GM23338 (cell line): ENCODE results near the gene PRKAR1B. TPM values are rescaled to one million over a fixed set of nuclear protein-coding genes. Genes with fewer than 3 reads are reported as not detected.

Source experiments
- ATAC-seq: fragments of 200-7000 bp; cut with Tn5 transposase; 3 replicates; pipeline ENCODE4 v1.9.1; 2020
- DNase-seq: peaks from one replicate; pipeline ENCODE4 v3.0.0-alpha.2; 2015; ENCODE audit warnings: low spot score
- H2AFZ ChIP-seq: fragments of 200-600 bp; sonication (generic); 2 replicates; pipeline ENCODE4 v1.8.0; 2016; ENCODE audit warnings: antibody characterized with exemption, mild to moderate bottlenecking, moderate library complexity
- H3F3A ChIP-seq: fragments of 200-600 bp; sonication (generic); replicated peaks from 2 replicates; pipeline ENCODE4 v1.8.0; 2017; ENCODE audit warnings: antibody characterized with exemption, mixed run types, low read depth
- H3K27ac ChIP-seq: fragments of 200-600 bp; sonication (generic); 2 replicates; pipeline ENCODE4 v1.6.1; 2016; ENCODE audit warnings: low read depth
- H3K27me3 ChIP-seq: fragments of 200-600 bp; sonication (generic); 2 replicates; pipeline ENCODE4 v1.8.0; 2016; ENCODE audit warnings: mild to moderate bottlenecking, mixed run types, moderate library complexity; ENCODE audit not compliant: insufficient read depth
- H3K36me3 ChIP-seq: fragments of 200-600 bp; sonication (generic); 2 replicates; pipeline ENCODE4 v1.8.0; 2016; ENCODE audit warnings: mild to moderate bottlenecking; ENCODE audit not compliant: insufficient read depth
- H3K4me1 ChIP-seq: fragments of 200-600 bp; sonication (generic); 2 replicates; pipeline ENCODE4 v1.8.0; 2016; ENCODE audit warnings: mild to moderate bottlenecking, moderate library complexity; ENCODE audit not compliant: insufficient read depth
- H3K4me2 ChIP-seq: fragments of 200-600 bp; sonication (generic); 2 replicates; pipeline ENCODE4 v1.7.1; 2017; ENCODE audit warnings: mixed run types
- H3K4me3 ChIP-seq: fragments of 200-600 bp; sonication (generic); 2 replicates; pipeline ENCODE4 v1.6.1; 2016; ENCODE audit warnings: mixed run types
- H3K79me2 ChIP-seq: fragments of 200-600 bp; sonication (generic); replicated peaks from 2 replicates; pipeline ENCODE4 v1.8.0; 2017; ENCODE audit warnings: mild to moderate bottlenecking; ENCODE audit not compliant: insufficient read depth
- H3K9me2 ChIP-seq: fragments of 200-600 bp; sonication (generic); 2 replicates; pipeline ENCODE4 v1.8.0; 2017; ENCODE audit not compliant: insufficient read depth
- H4K20me1 ChIP-seq: fragments of 200-600 bp; sonication (generic); replicated peaks from 2 replicates; pipeline ENCODE4 v1.8.0; 2017; ENCODE audit warnings: mild to moderate bottlenecking; ENCODE audit not compliant: insufficient read depth
- H3K27ac Mint-ChIP-seq: 2 replicates; pipeline ENCODE4 v1.8.0; 2020; ENCODE audit warnings: inconsistent platforms, mild to moderate bottlenecking, moderate library complexity, mixed read lengths
- H3K27me3 Mint-ChIP-seq: 3 replicates; pipeline ENCODE4 v1.8.0; 2022; ENCODE audit warnings: low read depth, mild to moderate bottlenecking, moderate library complexity, mixed read lengths, inconsistent platforms; ENCODE audit not compliant: insufficient read depth, poor library complexity
- H3K36me3 Mint-ChIP-seq: 3 replicates; pipeline ENCODE4 v1.8.0; 2021; ENCODE audit warnings: low read depth, mild to moderate bottlenecking, inconsistent platforms, moderate library complexity, mixed read lengths
- H3K4me1 Mint-ChIP-seq: 3 replicates; pipeline ENCODE4 v1.8.0; 2020; ENCODE audit warnings: mild to moderate bottlenecking, inconsistent platforms, mixed read lengths
- H3K4me3 Mint-ChIP-seq: 3 replicates; pipeline ENCODE4 v1.8.0; 2021; ENCODE audit warnings: moderate library complexity, mild to moderate bottlenecking, inconsistent platforms, mixed read lengths
- H3K9me3 Mint-ChIP-seq: 3 replicates; pipeline ENCODE4 v1.8.0; 2020; ENCODE audit warnings: moderate library complexity, mild to moderate bottlenecking, inconsistent platforms, mixed read lengths
- CREB1 ChIP-seq: fragments of 250-450 bp; sonication (Bioruptor Pico); IDR thresholded peaks from 2 replicates; pipeline ENCODE4 v1.5.0; 2020; ENCODE audit warnings: low read depth, mild to moderate bottlenecking, moderate library complexity
- EZH2 ChIP-seq: fragments of 200-600 bp; sonication (generic); IDR thresholded peaks from one replicate; pipeline ENCODE4 v1.8.0; 2017; ENCODE audit warnings: antibody characterized with exemption, mild to moderate bottlenecking, low read depth; ENCODE audit not compliant: unreplicated experiment
- EZH2phosphoT487 ChIP-seq: fragments of 200-600 bp; sonication (generic); IDR thresholded peaks from one replicate; pipeline ENCODE4 v1.8.1; 2018; ENCODE audit warnings: antibody characterized with exemption; ENCODE audit not compliant: unreplicated experiment
- JUNB ChIP-seq: IDR thresholded peaks from one replicate; pipeline ENCODE4 v1.6.1; 2016; ENCODE audit warnings: antibody characterized with exemption; ENCODE audit not compliant: unreplicated experiment
- NANOG ChIP-seq: IDR thresholded peaks from 2 replicates; pipeline ENCODE4 v1.6.1; 2016; ENCODE audit warnings: antibody characterized with exemption, borderline replicate concordance
- POLR2AphosphoS5 ChIP-seq: IDR thresholded peaks from 2 replicates; pipeline ENCODE4 v1.6.1; 2016; ENCODE audit warnings: antibody characterized with exemption, low read depth
- STAT1 ChIP-seq: IDR thresholded peaks from one replicate; pipeline ENCODE4 v1.6.1; 2016; ENCODE audit warnings: antibody characterized with exemption; ENCODE audit not compliant: unreplicated experiment
- ZNF114 ChIP-seq: fragments of 250-450 bp; sonication (Bioruptor Pico); IDR thresholded peaks from 2 replicates; pipeline ENCODE4 v1.5.0; 2020; ENCODE audit warnings: mild to moderate bottlenecking, moderate library complexity
- ZNF331 ChIP-seq: fragments of 250-450 bp; sonication (Bioruptor Pico); IDR thresholded peaks from 2 replicates; pipeline ENCODE4 v1.5.0; 2020; ENCODE audit warnings: low read depth, mild to moderate bottlenecking, moderate library complexity
- polyA plus RNA-seq: library from polyadenylated mRNA; unstranded; fragments of >200 nt; fragmentation: Nextera tagmentation; extraction: Ambion mirVana; gene quantifications from 2 replicates; pipeline ENCODE4 v1.2.1, GENCODE V29; 2016
- total RNA-seq: library from RNA; depleted of rRNA; stranded (reverse); fragments of >200 nt; shearing (Covaris generic); gene quantifications from 2 replicates; pipeline ENCODE4 v1.2.3, GENCODE V29; 2014
- TF ChIP-seq, protein P1 (sequence below): fragments of 250-450 bp; sonication (Bioruptor Pico); IDR thresholded peaks from 2 replicates; pipeline ENCODE4 v1.5.0; 2020; ENCODE audit warnings: mild to moderate bottlenecking, moderate library complexity
- TF ChIP-seq, protein P2 (sequence below): IDR thresholded peaks from one replicate; pipeline ENCODE4 v1.6.1; 2018; ENCODE audit warnings: antibody characterized with exemption; ENCODE audit not compliant: unreplicated experiment
- TF ChIP-seq, protein P3 (sequence below): IDR thresholded peaks from 2 replicates; pipeline ENCODE4 v1.6.1; 2016; ENCODE audit warnings: antibody characterized with exemption

Gene PRKAR1B
- total and polyA plus RNA-seq, 2 experiments from 2014 or later, result 35.7 to 36.7 TPM

DNA sequence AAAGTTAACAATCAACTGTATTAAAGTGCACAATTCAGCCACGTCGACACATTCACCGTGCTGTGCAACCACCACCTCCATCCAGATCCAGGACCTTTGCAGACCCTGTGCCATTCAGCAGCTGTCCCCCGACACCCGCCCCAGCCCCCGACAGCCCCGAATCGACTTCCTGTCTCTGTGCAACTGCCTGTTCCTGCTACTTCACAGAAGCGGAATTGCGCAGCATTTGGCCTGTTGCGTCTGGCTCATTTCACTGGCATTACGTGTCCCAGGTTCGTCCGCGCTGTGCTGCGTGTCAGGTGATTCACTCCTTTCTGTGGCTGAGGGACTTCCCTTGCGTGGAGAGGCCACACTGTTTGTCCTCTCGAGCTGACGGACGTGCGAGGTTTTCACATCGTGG is 33.8 kb downstream of the PRKAR1B start (continued):
- TF ChIP-seq, protein P1, sequence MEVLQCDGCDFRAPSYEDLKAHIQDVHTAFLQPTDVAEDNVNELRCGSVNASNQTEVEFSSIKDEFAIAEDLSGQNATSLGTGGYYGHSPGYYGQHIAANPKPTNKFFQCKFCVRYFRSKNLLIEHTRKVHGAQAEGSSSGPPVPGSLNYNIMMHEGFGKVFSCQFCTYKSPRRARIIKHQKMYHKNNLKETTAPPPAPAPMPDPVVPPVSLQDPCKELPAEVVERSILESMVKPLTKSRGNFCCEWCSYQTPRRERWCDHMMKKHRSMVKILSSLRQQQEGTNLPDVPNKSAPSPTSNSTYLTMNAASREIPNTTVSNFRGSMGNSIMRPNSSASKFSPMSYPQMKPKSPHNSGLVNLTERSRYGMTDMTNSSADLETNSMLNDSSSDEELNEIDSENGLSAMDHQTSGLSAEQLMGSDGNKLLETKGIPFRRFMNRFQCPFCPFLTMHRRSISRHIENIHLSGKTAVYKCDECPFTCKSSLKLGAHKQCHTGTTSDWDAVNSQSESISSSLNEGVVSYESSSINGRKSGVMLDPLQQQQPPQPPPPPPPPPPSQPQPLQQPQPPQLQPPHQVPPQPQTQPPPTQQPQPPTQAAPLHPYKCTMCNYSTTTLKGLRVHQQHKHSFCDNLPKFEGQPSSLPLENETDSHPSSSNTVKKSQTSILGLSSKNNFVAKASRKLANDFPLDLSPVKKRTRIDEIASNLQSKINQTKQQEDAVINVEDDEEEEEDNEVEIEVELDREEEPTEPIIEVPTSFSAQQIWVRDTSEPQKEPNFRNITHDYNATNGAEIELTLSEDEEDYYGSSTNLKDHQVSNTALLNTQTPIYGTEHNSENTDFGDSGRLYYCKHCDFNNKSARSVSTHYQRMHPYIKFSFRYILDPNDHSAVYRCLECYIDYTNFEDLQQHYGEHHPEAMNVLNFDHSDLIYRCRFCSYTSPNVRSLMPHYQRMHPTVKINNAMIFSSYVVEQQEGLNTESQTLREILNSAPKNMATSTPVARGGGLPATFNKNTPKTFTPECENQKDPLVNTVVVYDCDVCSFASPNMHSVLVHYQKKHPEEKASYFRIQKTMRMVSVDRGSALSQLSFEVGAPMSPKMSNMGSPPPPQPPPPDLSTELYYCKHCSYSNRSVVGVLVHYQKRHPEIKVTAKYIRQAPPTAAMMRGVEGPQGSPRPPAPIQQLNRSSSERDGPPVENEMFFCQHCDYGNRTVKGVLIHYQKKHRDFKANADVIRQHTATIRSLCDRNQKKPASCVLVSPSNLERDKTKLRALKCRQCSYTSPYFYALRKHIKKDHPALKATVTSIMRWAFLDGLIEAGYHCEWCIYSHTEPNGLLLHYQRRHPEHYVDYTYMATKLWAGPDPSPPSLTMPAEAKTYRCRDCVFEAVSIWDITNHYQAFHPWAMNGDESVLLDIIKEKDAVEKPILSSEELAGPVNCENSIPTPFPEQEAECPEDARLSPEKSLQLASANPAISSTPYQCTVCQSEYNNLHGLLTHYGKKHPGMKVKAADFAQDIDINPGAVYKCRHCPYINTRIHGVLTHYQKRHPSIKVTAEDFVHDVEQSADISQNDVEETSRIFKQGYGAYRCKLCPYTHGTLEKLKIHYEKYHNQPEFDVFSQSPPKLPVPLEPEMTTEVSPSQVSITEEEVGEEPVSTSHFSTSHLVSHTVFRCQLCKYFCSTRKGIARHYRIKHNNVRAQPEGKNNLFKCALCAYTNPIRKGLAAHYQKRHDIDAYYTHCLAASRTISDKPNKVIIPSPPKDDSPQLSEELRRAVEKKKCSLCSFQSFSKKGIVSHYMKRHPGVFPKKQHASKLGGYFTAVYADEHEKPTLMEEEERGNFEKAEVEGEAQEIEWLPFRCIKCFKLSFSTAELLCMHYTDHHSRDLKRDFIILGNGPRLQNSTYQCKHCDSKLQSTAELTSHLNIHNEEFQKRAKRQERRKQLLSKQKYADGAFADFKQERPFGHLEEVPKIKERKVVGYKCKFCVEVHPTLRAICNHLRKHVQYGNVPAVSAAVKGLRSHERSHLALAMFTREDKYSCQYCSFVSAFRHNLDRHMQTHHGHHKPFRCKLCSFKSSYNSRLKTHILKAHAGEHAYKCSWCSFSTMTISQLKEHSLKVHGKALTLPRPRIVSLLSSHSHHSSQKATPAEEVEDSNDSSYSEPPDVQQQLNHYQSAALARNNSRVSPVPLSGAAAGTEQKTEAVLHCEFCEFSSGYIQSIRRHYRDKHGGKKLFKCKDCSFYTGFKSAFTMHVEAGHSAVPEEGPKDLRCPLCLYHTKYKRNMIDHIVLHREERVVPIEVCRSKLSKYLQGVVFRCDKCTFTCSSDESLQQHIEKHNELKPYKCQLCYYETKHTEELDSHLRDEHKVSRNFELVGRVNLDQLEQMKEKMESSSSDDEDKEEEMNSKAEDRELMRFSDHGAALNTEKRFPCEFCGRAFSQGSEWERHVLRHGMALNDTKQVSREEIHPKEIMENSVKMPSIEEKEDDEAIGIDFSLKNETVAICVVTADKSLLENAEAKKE (CRISPR knock-in tag), result no peak
- TF ChIP-seq STAT1, result no peak

DNA sequence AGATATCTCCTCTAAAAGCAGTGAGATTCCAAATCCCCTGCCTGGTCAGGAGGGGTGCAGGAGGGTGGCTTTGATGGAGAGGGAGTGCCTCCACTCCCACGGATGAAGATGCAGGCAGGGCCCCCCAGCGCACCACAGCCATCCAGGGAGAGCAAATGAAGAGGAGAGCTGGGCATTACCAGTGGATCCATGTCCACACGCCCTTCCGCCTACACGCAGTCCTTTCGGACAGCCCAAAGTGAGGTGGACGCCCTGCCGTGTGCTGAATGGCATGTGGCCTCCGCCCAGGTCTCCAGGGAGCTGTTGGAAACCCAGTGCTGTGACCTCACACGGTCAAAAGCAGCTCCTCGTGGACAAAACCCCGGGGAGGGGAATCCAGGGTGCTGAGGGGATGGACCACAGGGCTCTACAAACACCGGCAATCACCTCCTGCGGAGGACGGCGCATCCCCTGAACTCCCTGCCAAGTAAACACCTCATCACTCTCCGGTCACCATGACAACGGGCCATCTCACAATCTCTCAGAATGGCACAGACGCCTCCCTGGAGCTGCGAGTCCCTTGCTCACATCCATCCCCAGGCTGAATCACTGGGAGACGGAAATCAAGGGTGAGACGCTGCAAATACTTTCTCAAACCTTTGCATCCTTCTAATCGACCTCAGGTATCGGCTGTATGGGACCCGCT is 35.6 kb downstream of the PRKAR1B start:
- H3K4me3 ChIP-seq, result no peak overlapping the region
- H4K20me1 ChIP-seq, result no peaks in the 10 kb centered on the region
- H3K4me2 ChIP-seq, result no peak overlapping the region
- no peaks in the 10 kb centered on the region for H3F3A ChIP-seq
- no peak overlapping the region for H3K4me3 Mint-ChIP-seq
- H3K27ac ChIP-seq, result no peak overlapping the region
- peaks cover 12% of the 10 kb centered on the region for H3K27me3 Mint-ChIP-seq
- H3K36me3 Mint-ChIP-seq, result peaks cover 87% of the 10 kb centered on the region
- DNase-seq (no peak), ATAC-seq (no peak)
- H3K9me3 Mint-ChIP-seq, result peaks cover 49% of the 10 kb centered on the region
- H2AFZ ChIP-seq, result no peak overlapping the region
- H3K27me3 ChIP-seq, result no peaks in the 10 kb centered on the region
- peaks cover 10% of the 10 kb centered on the region for H3K36me3 ChIP-seq
- peaks cover 5% of the 10 kb centered on the region; the same call in 1 of the 2 replicates for H3K79me2 ChIP-seq
- H3K27ac Mint-ChIP-seq, result no peak overlapping the region
- H3K4me1 Mint-ChIP-seq, result no peaks in the 10 kb centered on the region; the same call in 2 of the 3 replicates
- H3K4me1 ChIP-seq, result no peaks in the 10 kb centered on the region
- no peaks in the 10 kb centered on the region for H3K9me2 ChIP-seq
- TF ChIP-seq CREB1 (CRISPR knock-in tag) (no peak), NANOG (no peak), ZNF114 (CRISPR knock-in tag) (no peak), POLR2AphosphoS5 (no peak), EZH2 (no peak), ZNF331 (CRISPR knock-in tag) (no peak), JUNB (no peak), EZH2phosphoT487 (no peak), STAT1 (no peak)
- TF ChIP-seq, protein P2, sequence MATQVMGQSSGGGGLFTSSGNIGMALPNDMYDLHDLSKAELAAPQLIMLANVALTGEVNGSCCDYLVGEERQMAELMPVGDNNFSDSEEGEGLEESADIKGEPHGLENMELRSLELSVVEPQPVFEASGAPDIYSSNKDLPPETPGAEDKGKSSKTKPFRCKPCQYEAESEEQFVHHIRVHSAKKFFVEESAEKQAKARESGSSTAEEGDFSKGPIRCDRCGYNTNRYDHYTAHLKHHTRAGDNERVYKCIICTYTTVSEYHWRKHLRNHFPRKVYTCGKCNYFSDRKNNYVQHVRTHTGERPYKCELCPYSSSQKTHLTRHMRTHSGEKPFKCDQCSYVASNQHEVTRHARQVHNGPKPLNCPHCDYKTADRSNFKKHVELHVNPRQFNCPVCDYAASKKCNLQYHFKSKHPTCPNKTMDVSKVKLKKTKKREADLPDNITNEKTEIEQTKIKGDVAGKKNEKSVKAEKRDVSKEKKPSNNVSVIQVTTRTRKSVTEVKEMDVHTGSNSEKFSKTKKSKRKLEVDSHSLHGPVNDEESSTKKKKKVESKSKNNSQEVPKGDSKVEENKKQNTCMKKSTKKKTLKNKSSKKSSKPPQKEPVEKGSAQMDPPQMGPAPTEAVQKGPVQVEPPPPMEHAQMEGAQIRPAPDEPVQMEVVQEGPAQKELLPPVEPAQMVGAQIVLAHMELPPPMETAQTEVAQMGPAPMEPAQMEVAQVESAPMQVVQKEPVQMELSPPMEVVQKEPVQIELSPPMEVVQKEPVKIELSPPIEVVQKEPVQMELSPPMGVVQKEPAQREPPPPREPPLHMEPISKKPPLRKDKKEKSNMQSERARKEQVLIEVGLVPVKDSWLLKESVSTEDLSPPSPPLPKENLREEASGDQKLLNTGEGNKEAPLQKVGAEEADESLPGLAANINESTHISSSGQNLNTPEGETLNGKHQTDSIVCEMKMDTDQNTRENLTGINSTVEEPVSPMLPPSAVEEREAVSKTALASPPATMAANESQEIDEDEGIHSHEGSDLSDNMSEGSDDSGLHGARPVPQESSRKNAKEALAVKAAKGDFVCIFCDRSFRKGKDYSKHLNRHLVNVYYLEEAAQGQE, result no peak
- TF ChIP-seq, protein P3, sequence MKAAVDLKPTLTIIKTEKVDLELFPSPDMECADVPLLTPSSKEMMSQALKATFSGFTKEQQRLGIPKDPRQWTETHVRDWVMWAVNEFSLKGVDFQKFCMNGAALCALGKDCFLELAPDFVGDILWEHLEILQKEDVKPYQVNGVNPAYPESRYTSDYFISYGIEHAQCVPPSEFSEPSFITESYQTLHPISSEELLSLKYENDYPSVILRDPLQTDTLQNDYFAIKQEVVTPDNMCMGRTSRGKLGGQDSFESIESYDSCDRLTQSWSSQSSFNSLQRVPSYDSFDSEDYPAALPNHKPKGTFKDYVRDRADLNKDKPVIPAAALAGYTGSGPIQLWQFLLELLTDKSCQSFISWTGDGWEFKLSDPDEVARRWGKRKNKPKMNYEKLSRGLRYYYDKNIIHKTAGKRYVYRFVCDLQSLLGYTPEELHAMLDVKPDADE, result no peak
